A673 (cell line): ENCODE measurements around the gene PHLDA3.

ENCODE experiments used
- CTCF ChIP-seq: fragments of 300-800, 200-600 bp; sonication (generic); conservative IDR thresholded peaks from 2 replicates; pipeline ENCODE4 v1.5.1; 2017; ENCODE audit warnings: low read depth, mild to moderate bottlenecking, antibody characterized with exemption, low read length, moderate library complexity, mixed read lengths
- EZH2 ChIP-seq: fragments of 200-600 bp; sonication (generic); IDR thresholded peaks from 2 replicates; pipeline ENCODE4 v1.6.1; 2017; ENCODE audit warnings: borderline replicate concordance, low read depth, mild to moderate bottlenecking, mixed read lengths, antibody characterized with exemption, low read length; ENCODE audit not compliant: poor library complexity, severe bottlenecking

DNA sequence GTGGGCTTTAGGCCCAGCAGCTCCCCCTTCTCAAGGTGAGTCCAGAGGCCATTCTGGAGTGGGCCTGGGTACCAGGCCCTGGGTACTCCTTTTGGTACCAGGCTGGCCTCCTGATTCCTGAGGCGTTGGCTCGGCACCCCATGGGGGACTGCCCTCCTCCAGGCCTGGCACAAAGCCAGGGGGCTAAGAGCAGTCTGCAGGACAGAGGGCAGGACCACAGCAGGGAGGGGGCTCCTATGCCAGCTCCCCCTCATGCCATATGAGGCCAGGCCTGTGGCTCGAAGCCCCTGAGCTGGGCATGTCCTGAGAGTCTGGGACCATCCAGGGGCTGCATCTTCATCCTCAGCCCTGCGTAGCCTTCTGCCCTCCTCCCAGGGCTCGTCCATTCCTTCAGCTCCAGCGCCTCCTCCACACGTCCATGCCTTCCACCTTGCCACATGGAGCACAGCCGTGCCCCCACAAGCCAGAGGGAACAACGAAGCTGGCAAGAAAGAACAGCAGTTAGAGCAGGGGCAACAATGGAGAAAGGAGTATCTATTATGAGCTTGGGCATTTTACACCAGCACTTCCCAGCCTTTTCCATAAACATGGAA is 3.2 kb downstream of the PHLDA3 start:
- TF ChIP-seq CTCF: no peak
- no peak for TF ChIP-seq EZH2
